ENCODE measurements around the gene SLAMF1. TPM values are rescaled to one million over a fixed set of nuclear protein-coding genes. Genes with fewer than 3 reads are reported as not detected.
A peak's percentile ranks its signal among the peaks of the same experiment; 100 is the strongest.

SLAMF1 gene
- total and polyA plus RNA-seq, 9 of the 15 experiments (the other 6 are each of a cell fraction or from before 2014, with no cell fraction given): 0.04 to 0.17 (median 0.11) TPM; not detected in 4

DNA sequence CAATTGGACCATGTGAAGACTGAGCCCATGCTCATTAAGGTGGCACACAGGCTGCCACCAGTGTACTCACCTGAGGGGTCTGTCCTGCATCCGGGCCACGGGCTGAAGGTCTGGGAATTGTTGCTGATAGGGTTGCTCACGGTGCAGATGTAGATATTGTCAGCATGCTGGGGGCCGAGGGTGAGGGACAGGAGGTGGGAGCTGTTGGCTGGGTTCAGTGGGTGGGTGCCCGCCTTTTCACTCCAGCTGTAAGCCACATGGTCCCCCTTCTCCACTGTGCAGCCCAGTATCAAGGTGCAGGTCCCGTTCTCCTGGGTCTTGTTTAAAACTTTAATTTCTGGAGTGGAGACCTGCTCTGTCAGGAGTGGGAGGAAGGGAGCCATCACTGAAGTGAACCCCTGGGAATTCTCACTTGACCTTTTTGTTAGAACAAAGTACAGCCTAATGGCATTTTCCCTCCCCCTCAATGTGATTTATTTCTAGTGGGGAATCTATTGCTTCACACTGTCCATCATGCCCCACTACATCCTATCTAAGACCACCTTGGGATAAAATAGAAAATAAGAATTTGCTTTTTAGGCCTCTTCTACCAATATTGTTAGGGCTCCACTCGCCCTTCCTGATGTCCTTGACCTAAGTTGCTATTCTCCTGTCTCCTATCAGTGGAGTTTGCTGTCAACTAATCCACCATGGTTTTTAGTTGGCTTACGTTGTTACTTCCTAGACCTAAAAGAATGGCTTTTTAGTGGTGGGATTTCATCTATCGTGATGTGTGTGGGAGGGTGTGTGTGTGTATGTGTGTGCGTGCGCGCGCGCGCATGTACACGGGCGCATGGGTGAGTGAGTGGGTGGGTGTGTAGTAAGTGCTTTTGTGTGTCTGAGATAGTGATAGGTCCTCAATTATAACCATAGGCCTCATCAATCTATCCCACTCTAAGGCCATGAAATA, 12.0 kb downstream of the SLAMF1 start:
- no peak for TF ChIP-seq BRCA1 (IDR thresholded peaks at IDR 0.05)
- TF ChIP-seq BRCA1 (CRISPR knock-in tag; IDR thresholded peaks at IDR 0.05): no peak
- no peak for TF ChIP-seq CBX1 (IDR thresholded peaks at IDR 0.05; ENCODE audit: low read depth)
- TF ChIP-seq EGR1 (conservative IDR thresholded peaks at IDR 0.05): 0 out of 2 replicates have a peak, but pooled peaks have one; percentile 21
- DNase-seq (ENCODE audit: extremely low read depth in 1 of 4, low spot score in 3 of 4) (no peak), FAIRE-seq (no peak), ATAC-seq (no peak)
- no TSS peak for BruUV-seq (replicated peaks)
- Histone ChIP-seq H3K9ac (ENCODE audit: insufficient read depth in 1 of 2, low read depth in 2 of 2, low read length in 2 of 2) (no peak overlapping the region), H3K9me1 (ENCODE audit: control insufficient read depth, insufficient read depth, low read length) (no peaks in the 10 kb centered on the region), H3K4me2 (ENCODE audit: insufficient read depth, low read length) (no peak overlapping the region), H2AFZ (ENCODE audit: low read depth, low read length) (no peak overlapping the region), H3K27ac (ENCODE audit: extremely low read depth, low read depth, low read length) (no peak overlapping the region), H3K9me3 (replicated peaks; ENCODE audit: control insufficient read depth, insufficient read depth, low read depth, low read length) (no peaks in the 10 kb centered on the region), H3K36me3 (ENCODE audit: control insufficient read depth, insufficient read depth, low read length) (no peaks in the 10 kb centered on the region), H3K4me1 (replicated peaks in 1 of 2; ENCODE audit: control insufficient read depth in 2 of 2, insufficient read depth in 2 of 2, low read length in 2 of 2) (peaks cover 5 to 10% of the 10 kb centered on the region in 2 experiments; a peak in 4 of 5 replicates), H3K4me3 (no peak overlapping the region), H4K20me1 (replicated peaks; ENCODE audit: control insufficient read depth, insufficient read depth, low read length) (no peaks in the 10 kb centered on the region), H3K27me3 (ENCODE audit: control insufficient read depth in 2 of 2, insufficient read depth in 2 of 2, low read length in 2 of 2) (no peaks in the 10 kb centered on the region), H3K79me2 (ENCODE audit: control insufficient read depth, insufficient read depth, low read length) (no peaks in the 10 kb centered on the region)
- intact Hi-C loops (cut with micrococcal nuclease) (no loop called here), in situ Hi-C loops (cut with MboI) (no loop called here)
- ChIA-PET POLR2A (no interaction called here), CTCF (ENCODE audit: low intra/inter-chr PET ratio) (no interaction called here)
- WGBS (ENCODE audit: insufficient coverage, low coverage, missing lambda C conversion rate): 74% methylated on average over 17 of the region's 17 CpGs

- H3K9me1 ChIP-seq (ENCODE audit: control insufficient read depth, insufficient read depth, low read length): no peaks in the 10 kb centered on the region
- in situ Hi-C loops (cut with MboI) (no loop called here), intact Hi-C loops (cut with micrococcal nuclease) (no loop called here)
- H3K9ac ChIP-seq (ENCODE audit: insufficient read depth in 1 of 2, low read depth in 2 of 2, low read length in 2 of 2): no peak overlapping the region
- no peak for TF ChIP-seq NFATC3 (IDR thresholded peaks at IDR 0.05)
- no peak for TF ChIP-seq MXI1 (IDR thresholded peaks at IDR 0.05; ENCODE audit: low read depth, low read length)
- no peak for TF ChIP-seq GTF2F1 (IDR thresholded peaks at IDR 0.05; ENCODE audit: low read depth, low read length)
- TF ChIP-seq ZNF778 (CRISPR knock-in tag; IDR thresholded peaks at IDR 0.05): no peak
- no TSS peak for BruUV-seq (replicated peaks)
- peaks cover 5 to 22% of the 10 kb centered on the region in 2 experiments; a peak in 4 of 5 replicates for H3K4me1 ChIP-seq (replicated peaks in 1 of 2; ENCODE audit: control insufficient read depth in 2 of 2, insufficient read depth in 2 of 2, low read length in 2 of 2)
- no peaks in the 10 kb centered on the region for H4K20me1 ChIP-seq (replicated peaks; ENCODE audit: control insufficient read depth, insufficient read depth, low read length)
- no peak overlapping the region for H3K27ac ChIP-seq (ENCODE audit: extremely low read depth, low read depth, low read length)
- no peaks in the 10 kb centered on the region for H3K79me2 ChIP-seq (ENCODE audit: control insufficient read depth, insufficient read depth, low read length)
- ChIA-PET CTCF (ENCODE audit: low intra/inter-chr PET ratio) (no interaction called here), POLR2A (no interaction called here)
- H3K27me3 ChIP-seq (ENCODE audit: control insufficient read depth in 2 of 2, insufficient read depth in 2 of 2, low read length in 2 of 2): no peaks in the 10 kb centered on the region
- H3K4me3 ChIP-seq: no peak overlapping the region
- H3K36me3 ChIP-seq (ENCODE audit: control insufficient read depth, insufficient read depth, low read length): no peaks in the 10 kb centered on the region
- ATAC-seq (no peak), DNase-seq (ENCODE audit: extremely low read depth in 1 of 4, low spot score in 3 of 4) (no peak), FAIRE-seq (no peak)
- H3K4me2 ChIP-seq (ENCODE audit: insufficient read depth, low read length): no peak overlapping the region
- WGBS (ENCODE audit: insufficient coverage, low coverage, missing lambda C conversion rate): 8% methylated on average over 2 of the region's 2 CpGs
- 0 out of 2 replicates have a peak overlapping the region, but pooled peaks have one; percentile 49 for H2AFZ ChIP-seq (ENCODE audit: low read depth, low read length)
- H3K9me3 ChIP-seq (replicated peaks; ENCODE audit: control insufficient read depth, insufficient read depth, low read depth, low read length): no peaks in the 10 kb centered on the region
Observed at GRCh38 chr1:160633330-160633903, 13.4 kb downstream of the SLAMF1 start.
